Effector memory CD4-positive, alpha-beta T cell (primary cell): Measurements from ENCODE around the gene MAP3K14.

Source experiments
- DNase-seq, 3 donors: peaks; one replicate each; pipeline ENCODE4 v3.0.0-alpha.2; 2020
- H3K27ac ChIP-seq: 2 replicates; pipeline ENCODE4 v1.7.0; 2013; ENCODE audit warnings: mild to moderate bottlenecking, low read length, moderate library complexity; ENCODE audit not compliant: insufficient read depth, poor library complexity, severe bottlenecking
- H3K27me3 ChIP-seq: replicated peaks from 2 replicates; pipeline ENCODE4 v1.7.0; 2013; ENCODE audit warnings: mild to moderate bottlenecking, low read length; ENCODE audit not compliant: insufficient read depth, control insufficient read depth, poor library complexity, severe bottlenecking
- H3K36me3 ChIP-seq: 2 replicates; pipeline ENCODE4 v1.7.0; 2013; ENCODE audit warnings: mild to moderate bottlenecking, low read length, moderate library complexity; ENCODE audit not compliant: control insufficient read depth, insufficient read depth
- H3K4me1 ChIP-seq: 2 replicates; pipeline ENCODE4 v1.7.0; 2013; ENCODE audit warnings: low read length, mild to moderate bottlenecking; ENCODE audit not compliant: control insufficient read depth, insufficient read depth, poor library complexity, severe bottlenecking
- H3K4me3 ChIP-seq: 2 replicates; pipeline ENCODE4 v1.7.0; 2013; ENCODE audit warnings: low read length, low read depth, mild to moderate bottlenecking; ENCODE audit not compliant: insufficient read depth, poor library complexity, severe bottlenecking
- H3K9me3 ChIP-seq: 2 replicates; pipeline ENCODE4 v1.7.0; 2013; ENCODE audit warnings: mild to moderate bottlenecking, low read length, moderate library complexity; ENCODE audit not compliant: control insufficient read depth

The MAP3K14 gene

DNA sequence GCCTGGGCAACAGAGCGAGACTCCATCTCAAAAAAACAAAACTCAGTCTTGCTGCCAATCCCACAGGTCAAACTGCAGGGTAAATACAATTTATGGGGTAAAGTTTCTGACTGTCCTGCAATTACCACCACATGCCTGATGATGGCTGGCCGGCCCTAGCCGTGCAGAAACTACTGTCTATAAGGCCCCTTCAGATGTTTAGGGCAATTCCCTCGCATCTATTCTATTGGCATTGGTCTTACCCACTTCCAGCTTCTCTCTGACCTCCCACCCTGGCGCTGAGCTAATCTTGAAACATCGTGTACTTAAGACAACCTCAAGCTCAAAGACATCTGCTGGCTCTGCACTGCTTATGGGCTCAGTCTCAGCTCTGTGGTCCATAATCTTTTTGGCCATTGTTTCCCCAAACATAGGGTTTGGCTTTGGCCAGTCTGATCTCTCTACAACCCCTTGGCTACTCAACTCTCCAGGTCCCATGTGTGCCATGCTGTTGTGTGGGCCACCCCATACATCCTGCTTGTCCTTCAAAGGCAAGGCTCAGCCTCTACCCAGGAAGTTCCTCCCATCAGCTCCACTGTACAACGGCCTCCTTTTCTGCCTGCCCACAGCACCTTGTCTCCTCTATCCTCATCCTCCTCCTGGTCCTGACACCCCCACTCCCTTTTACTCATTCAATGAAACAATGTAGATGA lies 16.6 kb downstream of the MAP3K14 start:
- Histone ChIP-seq H3K4me1 (peaks cover 18% of the 10 kb centered on the region), H3K27ac (no peak overlapping the region)

DNA sequence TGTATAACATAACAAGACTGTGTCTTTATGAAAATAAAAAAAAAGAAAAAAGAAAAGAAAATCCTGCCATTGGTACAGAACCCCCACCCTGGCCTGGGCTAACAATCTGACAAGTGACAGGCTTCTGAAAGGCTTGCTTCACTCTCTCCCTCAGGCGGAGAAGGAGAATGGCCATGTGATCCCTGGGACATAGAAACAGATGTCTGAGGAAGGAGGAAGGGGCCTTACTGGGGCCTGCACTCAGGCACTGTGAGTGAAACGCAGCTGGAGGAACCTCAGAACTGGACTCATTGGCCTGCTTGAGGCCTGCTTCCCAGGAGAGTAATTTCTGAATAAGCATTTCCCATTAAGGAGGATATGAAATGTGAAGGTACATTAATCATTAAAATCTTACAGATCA lies 17.5 kb downstream of the MAP3K14 start:
- Histone ChIP-seq H3K9me3 (no peaks in the 10 kb centered on the region), H3K4me3 (no peak overlapping the region), H3K4me1 (peaks cover 18% of the 10 kb centered on the region), H3K27me3 (no peaks in the 10 kb centered on the region), H3K36me3 (peaks cover 12% of the 10 kb centered on the region), H3K27ac (no peak overlapping the region)
- DNase-seq: no peak

More for the DNA sequence above, 16.6 kb downstream of the MAP3K14 start:
- Histone ChIP-seq H3K9me3 (no peaks in the 10 kb centered on the region), H3K36me3 (peaks cover 10% of the 10 kb centered on the region), H3K4me3 (no peak overlapping the region), H3K27me3 (no peaks in the 10 kb centered on the region)
- DNase-seq: no peak

DNA sequence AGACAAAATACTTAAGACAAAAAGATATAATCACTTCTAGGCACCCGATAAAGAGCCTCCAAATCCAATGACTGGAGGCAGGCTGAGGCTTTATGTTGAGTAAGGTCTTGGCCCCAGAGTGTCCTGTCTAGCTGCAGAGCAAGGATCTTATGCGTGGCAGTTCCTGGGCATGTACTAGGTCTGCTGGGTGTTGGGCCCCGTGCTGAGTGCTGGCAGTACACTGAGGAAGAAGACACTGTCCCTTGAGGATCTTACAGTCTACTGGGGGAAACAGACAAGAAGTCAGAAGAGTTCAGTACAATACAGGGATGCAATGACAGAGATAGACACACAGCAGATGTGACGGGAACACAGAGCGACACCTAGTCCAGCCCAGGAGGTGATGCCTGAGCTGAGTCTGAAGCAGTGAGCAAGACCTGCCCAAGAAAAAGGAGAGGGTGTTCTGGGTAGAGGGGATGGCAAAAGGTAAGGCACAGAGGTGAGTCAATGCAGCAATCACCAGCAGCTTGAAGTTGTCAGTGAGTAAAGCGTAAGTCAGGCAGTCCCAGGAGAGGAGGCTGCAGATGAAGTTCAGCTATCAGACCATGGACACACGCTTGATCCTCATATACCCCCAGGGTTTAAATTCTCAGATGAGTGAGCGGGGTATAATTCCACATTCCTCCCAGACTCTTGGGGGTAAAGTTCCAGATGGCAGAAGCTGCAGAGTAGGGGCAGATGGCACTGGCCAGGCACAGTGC lies 18.1 kb downstream of the MAP3K14 start:
- no peaks in the 10 kb centered on the region for H3K9me3 ChIP-seq
- no peak overlapping the region for H3K27ac ChIP-seq
- DNase-seq: no peak
- no peaks in the 10 kb centered on the region for H3K27me3 ChIP-seq
- peaks cover 12% of the 10 kb centered on the region for H3K36me3 ChIP-seq
- H3K4me3 ChIP-seq: no peak overlapping the region
- peaks cover 20% of the 10 kb centered on the region for H3K4me1 ChIP-seq

- no peaks in the 10 kb centered on the region for H3K9me3 ChIP-seq
- no peaks in the 10 kb centered on the region for H3K27me3 ChIP-seq
- no peak overlapping the region for H3K4me3 ChIP-seq
- H3K27ac ChIP-seq: no peak overlapping the region
- peaks cover 20% of the 10 kb centered on the region for H3K4me1 ChIP-seq
- H3K36me3 ChIP-seq: peaks cover 12% of the 10 kb centered on the region
- DNase-seq: no peak
Observed at GRCh38 chr17:45296833-45297124, 20.0 kb downstream of the MAP3K14 start.

- no peak overlapping the region for H3K27ac ChIP-seq
- peaks cover 20% of the 10 kb centered on the region for H3K4me1 ChIP-seq
- no peak for DNase-seq
- H3K4me3 ChIP-seq: no peak overlapping the region
- H3K36me3 ChIP-seq: peaks cover 12% of the 10 kb centered on the region
- H3K9me3 ChIP-seq: no peaks in the 10 kb centered on the region
- no peaks in the 10 kb centered on the region for H3K27me3 ChIP-seq
Observed at GRCh38 chr17:45296003-45296832, 20.6 kb downstream of the MAP3K14 start.

- Histone ChIP-seq H3K4me1 (peaks cover 15% of the 10 kb centered on the region), H3K27me3 (no peaks in the 10 kb centered on the region), H3K9me3 (no peaks in the 10 kb centered on the region), H3K4me3 (no peak overlapping the region), H3K36me3 (peaks cover 28% of the 10 kb centered on the region), H3K27ac (peak overlapping the region; percentile 9)
- no peak for DNase-seq
Observed at GRCh38 chr17:45294506-45294905, 22.3 kb downstream of the MAP3K14 start.

DNA sequence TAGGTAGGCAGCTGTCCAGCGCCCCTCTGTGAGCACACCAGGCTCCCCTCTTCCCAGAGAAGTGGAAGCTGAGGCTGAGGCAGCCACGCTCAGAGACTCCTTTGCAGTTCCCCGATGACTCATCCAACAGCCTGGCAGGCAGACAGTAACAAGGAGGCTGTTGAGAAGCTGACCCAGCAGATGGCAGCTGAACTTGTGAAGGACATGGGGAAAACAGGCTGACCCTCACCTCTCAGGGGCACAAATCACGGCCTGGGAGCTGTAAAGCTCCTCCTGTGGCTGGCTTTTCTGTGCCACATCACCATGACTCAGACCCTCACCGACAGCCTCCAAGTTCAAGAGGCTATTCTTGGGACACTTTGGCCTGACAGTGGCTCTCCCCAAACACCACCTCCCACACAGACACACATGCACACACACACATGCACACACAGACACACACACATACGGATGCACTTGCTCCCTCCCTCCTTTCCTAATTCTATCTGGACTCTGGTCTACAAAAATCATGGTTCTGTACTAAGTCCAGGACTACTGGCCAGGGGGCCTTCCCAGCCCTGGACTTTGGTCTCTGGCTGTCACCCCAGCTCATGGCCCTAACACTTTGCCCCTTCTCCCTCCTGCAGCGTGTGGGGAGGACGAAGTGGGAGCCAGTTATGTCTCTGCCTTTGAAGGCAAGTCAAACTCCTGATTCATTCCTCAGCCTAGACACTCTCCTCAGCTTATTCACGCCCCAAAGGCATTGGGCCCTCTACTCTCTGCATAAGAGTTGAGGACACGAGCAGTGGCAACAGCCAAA lies 23.2 kb downstream of the MAP3K14 start:
- peaks cover 15% of the 10 kb centered on the region for H3K4me1 ChIP-seq
- no peaks in the 10 kb centered on the region for H3K9me3 ChIP-seq
- H3K36me3 ChIP-seq: peaks cover 29% of the 10 kb centered on the region
- DNase-seq: no peak
- H3K27me3 ChIP-seq: no peaks in the 10 kb centered on the region
- H3K4me3 ChIP-seq: no peak overlapping the region
- H3K27ac ChIP-seq: peak overlapping the region; percentile 9

GRCh38 chr17:45292696-45293412 lies 24.0 kb downstream of the MAP3K14 start:
- H3K4me3 ChIP-seq: no peak overlapping the region
- H3K4me1 ChIP-seq: peaks cover 15% of the 10 kb centered on the region
- no peaks in the 10 kb centered on the region for H3K27me3 ChIP-seq
- no peaks in the 10 kb centered on the region for H3K9me3 ChIP-seq
- H3K27ac ChIP-seq: no peak overlapping the region
- H3K36me3 ChIP-seq: peaks cover 35% of the 10 kb centered on the region
- no peak for DNase-seq

GRCh38 chr17:45291171-45291805 lies 25.5 kb downstream of the MAP3K14 start:
- Histone ChIP-seq H3K27ac (no peak overlapping the region), H3K4me1 (peaks cover 10% of the 10 kb centered on the region), H3K27me3 (no peaks in the 10 kb centered on the region), H3K4me3 (no peak overlapping the region), H3K36me3 (peaks cover 50% of the 10 kb centered on the region), H3K9me3 (no peaks in the 10 kb centered on the region)
- no peak for DNase-seq
